22Rv1 (cell line): ENCODE data around the gene CD300LD.
"Not testable (repeated sequence)": the region's sequence is repeated elsewhere in the genome, so short reads cannot be mapped to it uniquely, and the experiment has no call there.

Source experiments
- H3K27ac ChIP-seq: fragments of 450-650 bp; 2 replicates; pipeline ENCODE4 v1.5.1; 2017
- ZFX ChIP-seq: fragments of 450-650 bp; IDR thresholded peaks from 2 replicates; pipeline ENCODE4 v1.6.1; 2017; ENCODE audit warnings: antibody characterized with exemption, borderline replicate concordance
- TF ChIP-seq, protein P1 (sequence below): fragments of 450-650 bp; IDR thresholded peaks from 2 replicates; pipeline ENCODE4 v1.5.1; 2017; ENCODE audit warnings: mild to moderate bottlenecking

The CD300LD gene

DNA sequence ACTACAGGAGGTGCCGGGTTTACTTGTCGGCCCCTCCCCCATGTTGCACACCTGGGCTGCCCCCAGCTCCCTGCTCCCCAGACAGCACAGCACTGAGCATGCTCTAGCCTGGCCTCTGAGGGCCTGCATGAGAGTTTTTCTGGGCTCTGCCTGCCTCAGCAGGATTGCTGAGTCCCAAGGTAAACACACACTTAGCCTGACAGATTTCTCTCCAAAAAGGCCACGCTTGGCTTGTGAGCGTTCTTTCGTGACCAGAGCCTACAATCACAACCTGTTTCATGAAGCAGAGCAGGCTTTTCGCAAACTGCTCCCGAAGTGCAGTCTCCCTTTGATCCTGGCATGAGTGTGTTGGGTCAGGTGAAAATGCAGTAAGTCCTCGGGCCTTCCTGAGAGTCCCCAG lies 41.2 kb upstream of the CD300LD start:
- H3K27ac ChIP-seq: no peak overlapping the region
- TF ChIP-seq ZFX: no peak
- TF ChIP-seq, protein P1, sequence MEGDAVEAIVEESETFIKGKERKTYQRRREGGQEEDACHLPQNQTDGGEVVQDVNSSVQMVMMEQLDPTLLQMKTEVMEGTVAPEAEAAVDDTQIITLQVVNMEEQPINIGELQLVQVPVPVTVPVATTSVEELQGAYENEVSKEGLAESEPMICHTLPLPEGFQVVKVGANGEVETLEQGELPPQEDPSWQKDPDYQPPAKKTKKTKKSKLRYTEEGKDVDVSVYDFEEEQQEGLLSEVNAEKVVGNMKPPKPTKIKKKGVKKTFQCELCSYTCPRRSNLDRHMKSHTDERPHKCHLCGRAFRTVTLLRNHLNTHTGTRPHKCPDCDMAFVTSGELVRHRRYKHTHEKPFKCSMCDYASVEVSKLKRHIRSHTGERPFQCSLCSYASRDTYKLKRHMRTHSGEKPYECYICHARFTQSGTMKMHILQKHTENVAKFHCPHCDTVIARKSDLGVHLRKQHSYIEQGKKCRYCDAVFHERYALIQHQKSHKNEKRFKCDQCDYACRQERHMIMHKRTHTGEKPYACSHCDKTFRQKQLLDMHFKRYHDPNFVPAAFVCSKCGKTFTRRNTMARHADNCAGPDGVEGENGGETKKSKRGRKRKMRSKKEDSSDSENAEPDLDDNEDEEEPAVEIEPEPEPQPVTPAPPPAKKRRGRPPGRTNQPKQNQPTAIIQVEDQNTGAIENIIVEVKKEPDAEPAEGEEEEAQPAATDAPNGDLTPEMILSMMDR: no peak

DNA sequence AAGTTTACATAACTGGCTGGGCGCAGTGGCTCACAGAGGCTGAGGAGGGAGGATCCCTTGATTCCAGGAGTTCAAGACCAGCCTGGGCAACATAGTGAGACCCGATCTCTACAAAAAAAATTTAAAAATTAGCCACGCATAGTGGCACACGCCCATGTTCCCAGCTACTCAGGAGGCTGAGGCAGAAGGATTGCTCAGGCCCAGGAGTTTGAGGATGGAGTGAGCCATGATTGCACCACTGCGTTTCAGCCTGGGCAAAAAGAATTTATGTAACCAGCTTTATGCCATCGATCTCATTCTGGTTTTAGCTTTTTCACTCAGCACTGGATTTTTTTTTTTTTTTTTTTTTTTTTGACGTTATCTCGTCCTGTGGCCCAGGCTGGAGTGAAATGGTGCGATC lies 40.5 kb upstream of the CD300LD start:
- TF ChIP-seq ZFX: no peak
- TF ChIP-seq, protein P1: no peak
- no peak overlapping the region for H3K27ac ChIP-seq

DNA sequence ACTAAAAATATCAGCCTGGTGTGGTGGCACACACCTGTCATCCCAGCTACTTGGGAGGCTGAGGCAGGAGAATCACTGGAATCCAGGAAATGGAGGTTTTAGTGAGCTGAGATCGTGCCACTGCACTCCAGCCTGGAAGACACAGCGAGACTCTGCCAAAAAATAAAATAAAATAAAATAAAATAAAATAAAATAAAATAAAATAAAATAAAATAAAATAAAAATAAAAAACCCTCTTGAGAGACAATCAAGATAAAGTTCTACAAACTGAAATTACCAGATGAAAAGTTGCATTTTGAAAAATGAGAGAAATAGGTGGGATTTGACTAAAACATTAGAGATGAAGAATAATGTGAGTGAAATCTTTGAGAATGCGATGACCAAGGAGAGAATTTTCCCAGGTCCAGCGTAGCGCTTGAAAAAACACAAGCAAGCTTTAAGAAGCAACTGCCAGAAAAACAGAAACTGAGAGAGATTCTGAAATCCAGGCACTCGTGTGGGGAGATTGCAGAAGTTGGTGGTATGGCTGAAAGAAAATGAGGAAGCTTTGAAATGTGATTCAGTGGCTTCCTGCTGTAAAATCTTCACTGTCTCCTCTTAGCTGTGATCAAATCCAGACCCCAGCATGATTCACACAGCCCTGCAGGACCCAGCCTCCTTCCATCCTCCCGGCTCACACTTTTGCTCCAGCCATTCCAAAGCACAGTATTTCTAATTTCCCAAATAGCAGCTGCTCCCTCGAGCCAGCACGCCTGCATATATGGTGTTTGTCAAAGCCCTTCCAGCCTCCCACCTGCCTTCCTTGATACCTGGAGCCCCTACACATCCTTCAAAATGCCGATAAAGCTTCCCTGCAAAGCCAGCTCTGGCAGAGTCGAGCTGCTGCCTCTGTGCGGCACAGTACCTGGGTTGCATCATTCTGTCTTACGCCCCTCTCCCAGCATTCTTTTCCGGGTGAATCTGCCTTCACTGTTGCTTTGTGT lies 39.7 kb upstream of the CD300LD start:
- TF ChIP-seq, protein P1: no peak
- TF ChIP-seq ZFX: no peak
- no peak overlapping the region for H3K27ac ChIP-seq

DNA sequence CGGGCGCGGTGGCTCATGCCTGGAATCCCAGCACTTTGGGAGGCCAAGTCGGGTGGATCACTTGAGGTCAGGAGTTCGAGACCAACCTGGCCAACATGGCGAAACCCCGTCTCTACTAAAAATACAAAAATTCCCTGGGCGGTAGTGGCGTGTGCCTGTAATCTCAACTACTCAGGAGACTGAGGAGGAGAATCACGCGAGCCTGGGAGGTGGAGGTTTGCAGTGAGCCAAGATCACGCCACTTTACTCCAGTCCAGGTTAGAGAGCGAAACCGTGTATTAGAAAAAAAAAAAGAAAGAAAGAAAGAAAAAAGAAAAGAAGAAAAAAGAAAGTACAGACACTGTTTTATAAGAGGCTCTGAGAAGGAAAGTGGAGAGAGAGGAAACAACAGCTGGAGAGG lies 38.2 kb upstream of the CD300LD start:
- not testable (repeated sequence) for H3K27ac ChIP-seq

DNA sequence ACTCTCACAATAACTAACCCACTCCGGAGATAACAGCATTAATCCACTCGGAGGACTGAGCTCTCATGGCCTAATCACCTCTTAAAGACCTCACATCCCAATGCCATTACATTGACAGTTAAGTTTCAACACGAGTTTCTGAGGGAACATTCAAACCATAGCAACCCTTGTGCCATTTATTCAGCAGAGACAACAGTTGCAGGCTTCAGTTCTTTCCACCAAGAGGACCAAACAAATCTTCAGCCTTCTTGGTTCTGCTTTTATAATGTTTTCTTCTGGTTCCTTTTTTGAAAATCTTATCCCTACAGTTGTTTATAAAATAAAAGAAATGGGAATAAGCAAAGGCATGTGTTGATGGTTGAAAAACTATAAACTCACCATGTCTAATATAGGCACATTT lies 33.6 kb upstream of the CD300LD start:
- TF ChIP-seq, protein P1: no peak
- no peak for TF ChIP-seq ZFX
- no peak overlapping the region for H3K27ac ChIP-seq

DNA sequence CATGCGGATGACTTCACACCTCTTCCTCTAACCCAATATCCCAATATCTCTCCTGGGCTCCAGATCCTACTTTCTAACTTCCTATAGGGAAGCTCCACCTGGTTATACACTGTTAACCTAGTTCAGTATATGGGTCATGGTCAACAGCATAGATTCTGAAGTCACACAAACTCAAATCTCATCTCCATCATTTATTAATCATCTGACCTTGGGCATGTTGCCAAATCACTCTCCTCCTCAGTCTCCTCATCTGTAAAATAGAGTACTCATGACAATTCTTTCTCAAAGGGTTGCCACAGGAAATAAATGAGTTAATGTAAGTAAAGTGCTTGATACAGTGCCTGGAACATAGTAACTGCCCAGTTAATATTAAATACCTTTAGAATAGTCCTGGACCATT lies 32.0 kb upstream of the CD300LD start:
- TF ChIP-seq, protein P1: no peak
- no peak for TF ChIP-seq ZFX
- no peak overlapping the region for H3K27ac ChIP-seq

DNA sequence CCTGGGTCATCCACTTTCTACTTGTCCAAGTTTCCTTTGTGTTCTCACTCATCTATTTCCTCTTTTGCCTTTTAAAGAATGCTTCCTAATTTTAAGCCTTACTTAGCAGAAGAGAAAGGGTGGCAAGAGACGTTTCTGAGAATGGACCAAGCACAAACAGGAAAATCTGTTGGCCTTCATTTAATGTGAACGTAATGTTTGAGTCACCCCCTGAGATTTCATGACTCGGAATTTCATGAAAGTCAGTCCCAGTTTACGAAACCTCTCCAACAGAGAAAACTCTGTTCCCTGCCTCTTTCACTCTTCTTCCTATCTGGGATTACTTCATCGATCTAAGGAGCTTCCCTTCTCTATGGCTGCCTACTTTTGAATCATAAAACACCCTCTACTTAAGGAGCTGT lies 31.6 kb upstream of the CD300LD start, which contains the start of gene CD300E:
TSS of gene CD300E (minus strand) at position 46 of the 401 bp plus-strand sequence. CDS start 117 bp downstream, outside the sequence.
- TF ChIP-seq, protein P1: no peak
- no peak for TF ChIP-seq ZFX

More for the DNA sequence above, 31.6 kb upstream of the CD300LD start, which contains the start of gene CD300E:
- no peak within 1 kb of the TSS for H3K27ac ChIP-seq
